Jurkat, Clone E6-1 (cell line): ENCODE results near the gene CPNE8.
A peak's percentile ranks its signal among the peaks of the same experiment; 100 is the strongest.

Experiments
- DNase-seq: peaks from one replicate; pipeline ENCODE4 v3.0.0-alpha.2; 2011; ENCODE audit warnings: low read depth, low spot score
- H3K4me3 ChIP-seq: 2 replicates; pipeline ENCODE4 v1.5.1; 2011; ENCODE audit warnings: mild to moderate bottlenecking, low read length, control low read depth, moderate library complexity

The CPNE8 gene

GRCh38 chr12:38850461-38850860, 54.9 kb downstream of the CPNE8 start:
- no peak for DNase-seq
- H3K4me3 ChIP-seq, result no peak overlapping the region

DNA sequence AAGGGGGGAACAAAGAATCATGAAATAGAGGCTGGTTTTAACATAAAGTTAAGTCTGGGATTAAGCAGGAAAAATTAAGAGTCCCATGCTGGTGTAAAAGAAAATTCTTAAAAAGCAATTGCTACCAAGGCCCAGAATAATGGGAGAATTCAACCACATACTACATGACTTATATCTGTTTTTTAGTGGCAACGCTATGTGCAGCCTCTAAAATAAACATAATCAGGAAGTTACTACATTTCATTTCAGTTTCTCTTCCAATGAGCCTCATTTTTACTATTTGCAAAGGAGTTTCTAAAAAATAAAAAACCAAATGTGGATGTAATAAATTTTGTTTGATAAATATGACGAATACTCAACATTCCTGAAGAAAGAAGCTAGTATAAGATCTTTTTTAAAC, 58.1 kb downstream of the CPNE8 start:
- no peak for DNase-seq
- no peak overlapping the region for H3K4me3 ChIP-seq

GRCh38 chr12:38844267-38844666, 61.1 kb downstream of the CPNE8 start:
- no peak overlapping the region for H3K4me3 ChIP-seq
- DNase-seq, result no peak

GRCh38 chr12:38838056-38838850, 67.1 kb downstream of the CPNE8 start:
- DNase-seq, result no peak
- H3K4me3 ChIP-seq, result no peak overlapping the region

DNA sequence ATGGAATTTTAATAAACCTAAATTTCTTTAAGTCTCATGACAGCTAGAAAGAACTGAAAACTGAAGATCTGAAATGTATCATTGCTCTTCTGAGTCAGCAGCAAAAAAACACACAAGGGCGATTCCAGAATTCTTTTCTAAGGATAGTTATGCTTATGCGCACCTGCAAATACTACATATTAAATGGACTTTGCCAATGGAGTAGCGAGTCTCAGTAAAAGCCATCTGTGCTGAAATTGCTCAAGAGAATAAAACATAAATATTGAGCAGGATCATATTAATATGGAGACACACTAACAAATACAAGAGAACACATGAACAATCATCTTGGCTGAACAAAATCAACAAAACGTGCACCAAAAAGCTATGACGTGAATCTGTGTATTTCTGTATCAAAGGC, 73.7 kb downstream of the CPNE8 start:
- H3K4me3 ChIP-seq, result no peak overlapping the region
- no peak for DNase-seq

DNA sequence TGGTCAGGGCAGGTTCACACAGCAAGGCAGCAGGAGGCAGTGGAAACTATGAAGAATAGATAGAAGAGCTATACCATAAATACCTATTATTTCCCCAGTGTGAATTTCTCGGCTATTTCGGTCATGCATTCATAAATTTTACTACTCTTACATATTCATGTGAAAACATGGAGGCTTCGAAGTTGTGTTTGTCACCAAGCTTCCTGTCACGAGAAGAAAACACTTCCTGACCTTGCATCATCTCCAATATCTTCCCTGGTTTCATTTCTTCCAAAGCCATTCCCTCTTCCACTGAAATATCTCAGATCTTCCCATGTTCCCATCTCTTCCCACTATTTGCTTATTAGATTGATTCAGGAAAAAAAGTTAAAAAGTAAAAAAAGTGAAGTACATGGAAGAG, 80.4 kb downstream of the CPNE8 start:
- H3K4me3 ChIP-seq, result no peak overlapping the region
- DNase-seq, result no peak

DNA sequence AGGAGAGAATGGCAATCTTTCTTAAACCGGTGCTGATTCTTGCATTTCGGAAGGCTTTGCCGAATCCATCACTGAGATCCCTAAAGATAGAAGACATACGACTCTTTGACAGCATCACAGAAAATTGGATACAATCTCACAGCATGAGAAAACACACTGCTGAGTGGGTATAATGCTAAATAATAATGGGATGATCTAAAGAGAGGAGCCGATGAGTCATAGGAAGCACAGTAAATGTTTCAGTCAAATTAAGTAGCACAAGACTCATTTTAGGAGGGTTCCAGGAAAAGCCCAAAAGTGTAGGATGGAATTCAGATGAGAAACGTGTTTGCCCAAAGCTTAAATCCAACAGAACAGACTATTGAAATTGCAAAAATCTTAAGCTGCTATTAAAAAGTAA, 81.7 kb downstream of the CPNE8 start:
- H3K4me3 ChIP-seq, result no peak overlapping the region
- DNase-seq, result no peak

GRCh38 chr12:38823314-38823713, 82.1 kb downstream of the CPNE8 start:
- H3K4me3 ChIP-seq, result no peak overlapping the region
- no peak for DNase-seq

DNA sequence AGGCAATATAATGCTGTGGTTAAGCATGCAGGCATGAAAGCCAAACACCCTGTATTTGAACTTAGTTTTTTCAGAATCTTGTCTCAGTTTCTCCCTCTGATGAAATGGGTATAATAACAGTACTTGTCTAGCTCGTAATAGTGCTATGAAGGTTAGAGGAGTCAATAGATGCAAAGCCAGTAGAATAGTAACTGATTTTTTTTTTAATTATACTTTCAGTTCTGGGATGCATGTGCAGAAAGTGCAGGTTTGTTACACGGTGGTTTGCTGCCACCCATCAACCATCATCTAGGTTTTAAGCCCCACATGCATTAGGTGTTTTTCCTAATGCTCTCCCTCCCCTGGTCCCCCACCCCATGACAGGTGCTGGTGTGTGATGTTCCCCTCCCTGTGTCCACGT, 87.4 kb downstream of the CPNE8 start:
- H3K4me3 ChIP-seq, result no peak overlapping the region
- no peak for DNase-seq

DNA sequence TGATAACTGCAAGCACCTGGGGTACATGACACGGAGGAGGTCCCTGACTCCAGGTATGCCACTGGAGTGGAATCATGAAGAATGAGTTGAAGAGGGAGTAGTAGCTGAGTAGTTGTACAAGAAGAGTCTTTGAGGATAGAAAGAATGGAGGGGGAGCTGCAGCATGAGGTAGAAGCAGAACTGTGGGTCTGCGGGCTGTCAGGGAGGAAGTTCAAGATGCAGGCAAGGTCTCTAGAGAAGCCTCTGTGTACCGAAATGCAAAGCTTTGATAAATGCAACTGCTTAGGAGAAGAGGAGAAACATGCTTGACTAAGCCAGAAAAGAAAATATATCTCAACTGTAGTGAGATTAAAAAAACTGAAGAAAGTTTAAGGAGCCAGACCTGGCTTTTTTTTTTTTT, 91.5 kb downstream of the CPNE8 start:
- no peak for DNase-seq
- no peak overlapping the region for H3K4me3 ChIP-seq

DNA sequence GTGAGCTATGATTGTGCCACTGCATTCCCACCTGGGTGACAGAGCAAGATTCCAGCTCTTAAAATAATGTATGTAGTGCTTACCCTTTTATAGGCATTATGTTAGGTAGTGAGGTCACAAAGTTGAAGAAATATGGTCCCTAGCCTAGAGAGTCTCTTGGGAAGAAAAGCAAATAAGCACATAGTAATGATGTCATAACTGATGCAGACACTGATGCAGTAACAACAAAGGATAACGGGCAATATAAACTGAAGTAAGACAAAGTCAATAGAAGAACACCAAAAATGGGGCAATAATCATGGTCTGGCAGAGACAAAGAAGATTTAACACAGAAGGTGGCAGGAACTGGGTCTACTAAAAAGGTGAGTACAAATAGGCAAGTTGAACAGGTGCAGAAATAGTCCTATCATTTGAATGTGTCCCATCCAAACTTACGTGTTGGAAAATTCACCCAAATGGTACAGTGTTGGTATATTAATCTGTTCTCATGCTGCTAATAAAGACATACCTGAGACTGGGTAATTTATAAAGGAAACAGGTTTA, 93.5 kb downstream of the CPNE8 start:
- DNase-seq, result no peak
- H3K4me3 ChIP-seq, result no peak overlapping the region

DNA sequence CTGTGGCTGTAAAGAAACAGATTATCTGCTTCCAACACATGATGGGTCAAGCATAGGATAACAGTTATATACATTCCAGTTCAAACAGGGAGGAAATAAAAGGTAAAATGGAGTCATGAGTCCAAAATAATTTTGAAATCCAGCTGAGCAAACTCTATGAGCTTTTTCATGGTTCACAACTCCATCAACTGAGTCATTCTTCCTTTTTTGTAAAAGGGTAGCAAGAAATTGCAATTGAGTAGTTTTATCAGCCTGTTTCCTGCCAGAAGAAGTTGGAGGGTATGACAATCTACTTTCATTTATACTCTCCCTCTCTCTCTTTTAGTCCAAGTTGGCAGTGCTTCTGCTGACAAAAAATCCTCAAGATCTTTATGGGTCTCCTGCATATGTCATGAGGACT, 95.6 kb downstream of the CPNE8 start:
- H3K4me3 ChIP-seq, result no peak overlapping the region
- no peak for DNase-seq

DNA sequence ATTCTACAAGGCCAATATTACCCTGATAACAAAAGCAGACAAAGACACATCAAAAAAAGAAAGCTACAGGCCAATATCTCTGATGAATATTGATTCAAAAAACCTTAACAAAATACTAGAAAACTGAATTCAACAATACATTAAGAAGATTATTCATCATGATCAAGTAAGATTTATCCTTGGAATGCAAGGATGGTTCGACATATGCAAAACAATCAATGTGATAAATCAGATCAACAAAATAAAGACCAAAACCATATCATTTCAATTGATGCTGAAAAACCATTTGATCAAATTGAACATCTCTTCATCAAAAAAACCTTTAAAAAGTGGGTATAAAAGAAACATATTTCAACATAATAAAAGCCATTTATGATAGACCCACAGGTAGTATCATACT, 117.3 kb downstream of the CPNE8 start:
- no peak for DNase-seq
- H3K4me3 ChIP-seq, result no peak overlapping the region

GRCh38 chr12:38785381-38785780, 120.0 kb downstream of the CPNE8 start:
- no peak for DNase-seq
- no peak overlapping the region for H3K4me3 ChIP-seq

DNA sequence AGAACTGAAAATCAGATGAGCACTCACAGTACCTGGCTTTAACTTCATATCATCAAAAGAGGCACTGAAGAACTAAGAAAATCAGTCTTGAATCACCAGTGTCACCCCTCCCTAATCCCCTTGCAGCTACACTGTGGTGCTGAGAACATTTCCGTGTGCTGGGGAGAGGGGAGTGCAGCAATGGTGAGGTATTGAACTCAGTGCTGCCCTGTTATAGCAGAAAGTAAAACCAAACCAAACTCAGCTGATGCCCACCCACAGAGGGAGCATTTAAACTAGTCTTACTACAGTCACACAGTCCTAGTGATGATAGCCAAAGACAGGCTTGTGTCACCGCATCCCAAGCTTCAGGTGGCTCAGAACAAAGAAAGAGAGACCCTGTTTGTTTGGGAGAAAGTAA, 122.1 kb downstream of the CPNE8 start:
- DNase-seq, result no peak
- H3K4me3 ChIP-seq, result no peak overlapping the region

GRCh38 chr12:38782359-38782758, 123.0 kb downstream of the CPNE8 start:
- H3K4me3 ChIP-seq, result no peak overlapping the region
- DNase-seq, result no peak

- DNase-seq, result no peak
- H3K4me3 ChIP-seq, result no peak overlapping the region
These were observed 128.7 kb downstream of the CPNE8 start for GRCh38 chr12:38776647-38777046.

GRCh38 chr12:38775457-38775856, 129.9 kb downstream of the CPNE8 start:
- no peak for DNase-seq

DNA sequence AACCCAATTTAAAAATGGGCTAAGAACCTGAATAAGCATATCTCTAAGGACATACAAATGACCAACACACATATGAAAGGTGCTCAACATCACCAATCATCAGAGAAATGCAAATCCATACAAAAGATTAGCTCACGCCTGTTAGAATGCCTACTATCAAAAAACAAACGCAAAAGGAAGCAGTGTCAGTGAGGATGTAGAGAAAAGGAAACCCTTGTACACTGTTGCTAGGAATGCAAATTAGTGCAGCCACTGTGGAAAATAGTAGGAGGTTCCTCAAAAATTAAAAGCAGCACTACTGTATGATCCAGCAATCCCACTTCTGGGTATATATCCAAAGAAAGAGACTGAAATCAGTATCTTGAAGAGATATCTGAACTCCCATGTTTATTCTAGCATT, 133.0 kb downstream of the CPNE8 start:
- no peak overlapping the region for H3K4me3 ChIP-seq
- no peak for DNase-seq

More at GRCh38 chr12:38775457-38775856, 129.9 kb downstream of the CPNE8 start:
- no peak overlapping the region for H3K4me3 ChIP-seq

GRCh38 chr12:38771871-38772270, 133.5 kb downstream of the CPNE8 start:
- no peak overlapping the region for H3K4me3 ChIP-seq
- peak; percentile 1 for DNase-seq
